ENCODE results near the gene B2M. TPM values are rescaled to one million over a fixed set of nuclear protein-coding genes. Genes with fewer than 3 reads are reported as not detected.
A peak's percentile ranks its signal among the peaks of the same experiment; 100 is the strongest.
"Not testable (repeated sequence)": the region's sequence is repeated elsewhere in the genome, so short reads cannot be mapped to it uniquely, and the experiment has no call there.

The B2M gene
- total RNA-seq, 4 donors from 2014 or later: 2,056 to 2,934 (median 2,402) TPM

- 100% methylated on average over 1 of the region's 1 CpG for WGBS, 2 donors
- Histone ChIP-seq H3K36me3 (no peaks in the 10 kb centered on the region), H3K27me3 (no peaks in the 10 kb centered on the region), H3K4me1 (no peaks in the 10 kb centered on the region), H3K9me3 (peaks cover 0 to 5% (median 0%) of the 10 kb centered on the region in 4 donors), H3K4me3 (no peak overlapping the region), H3K27ac (no peak overlapping the region)
- no peak for DNase-seq (ENCODE audit: low spot score in 2 of 2)
- TF ChIP-seq POLR2A (IDR thresholded peaks at IDR 0.05) (no peak), CTCF (IDR thresholded peaks at IDR 0.05) (no peak), EP300 (IDR thresholded peaks at IDR 0.05) (no peak)
Measured at GRCh38 chr15:44692659-44693058, 18.7 kb upstream of the B2M start.

- DNase-seq (ENCODE audit: low spot score in 2 of 2): no peak
- H3K27me3 ChIP-seq: no peaks in the 10 kb centered on the region
- peaks cover 0 to 4% (median 0%) of the 10 kb centered on the region in 4 donors for H3K9me3 ChIP-seq
- WGBS, 2 donors: 87 to 92% methylated on average over 4 of the region's 4 CpGs
- H3K36me3 ChIP-seq: no peaks in the 10 kb centered on the region
- no peak overlapping the region for H3K4me3 ChIP-seq
- H3K4me1 ChIP-seq: no peaks in the 10 kb centered on the region
- TF ChIP-seq EP300 (IDR thresholded peaks at IDR 0.05) (no peak), POLR2A (IDR thresholded peaks at IDR 0.05) (no peak), CTCF (IDR thresholded peaks at IDR 0.05) (no peak)
- no peak overlapping the region for H3K27ac ChIP-seq
Measured at GRCh38 chr15:44694416-44694815, 16.9 kb upstream of the B2M start.

GRCh38 chr15:44695294-44695693 lies 16.0 kb upstream of the B2M start:
- no peaks in the 10 kb centered on the region for H3K27me3 ChIP-seq
- H3K4me1 ChIP-seq: no peaks in the 10 kb centered on the region
- no peak for TF ChIP-seq EP300 (IDR thresholded peaks at IDR 0.05)
- TF ChIP-seq POLR2A (IDR thresholded peaks at IDR 0.05): no peak
- TF ChIP-seq CTCF (IDR thresholded peaks at IDR 0.05): no peak
- H3K9me3 ChIP-seq: peaks cover 0 to 7% (median 0%) of the 10 kb centered on the region in 4 donors
- H3K4me3 ChIP-seq: no peak overlapping the region
- no peaks in the 10 kb centered on the region for H3K36me3 ChIP-seq
- no peak overlapping the region for H3K27ac ChIP-seq
- DNase-seq (ENCODE audit: low spot score in 2 of 2): no peak
- 57 to 58% methylated on average over 3 of the region's 3 CpGs for WGBS, 2 donors

- Histone ChIP-seq H3K36me3 (no peaks in the 10 kb centered on the region), H3K27ac (no peak overlapping the region), H3K9me3 (peaks cover 0 to 23% (median 0%) of the 10 kb centered on the region in 4 donors), H3K4me1 (no peaks in the 10 kb centered on the region), H3K4me3 (no peak overlapping the region), H3K27me3 (no peaks in the 10 kb centered on the region)
- TF ChIP-seq POLR2A (IDR thresholded peaks at IDR 0.05) (no peak), EP300 (IDR thresholded peaks at IDR 0.05) (no peak), CTCF (IDR thresholded peaks at IDR 0.05) (no peak)
- no peak for DNase-seq (ENCODE audit: low spot score in 2 of 2)
Measured at GRCh38 chr15:44697014-44697413, 14.3 kb upstream of the B2M start.

GRCh38 chr15:44698641-44699040 lies 12.7 kb upstream of the B2M start:
- H3K4me3 ChIP-seq: no peak overlapping the region
- peaks cover 0 to 32% (median 0%) of the 10 kb centered on the region in 4 donors for H3K9me3 ChIP-seq
- H3K27ac ChIP-seq: no peak overlapping the region
- H3K4me1 ChIP-seq: no peaks in the 10 kb centered on the region
- H3K27me3 ChIP-seq: no peaks in the 10 kb centered on the region
- H3K36me3 ChIP-seq: no peaks in the 10 kb centered on the region
- DNase-seq (ENCODE audit: low spot score in 2 of 2): no peak
- WGBS, 2 donors: 84 to 87% methylated on average over 2 of the region's 2 CpGs
- TF ChIP-seq EP300 (IDR thresholded peaks at IDR 0.05): peak in 1 of 2 donors; percentile 14
- no peak for TF ChIP-seq POLR2A (IDR thresholded peaks at IDR 0.05)

GRCh38 chr15:44700676-44701075 lies 10.6 kb upstream of the B2M start:
- not testable (repeated sequence) for H3K4me3 ChIP-seq; H3K4me1 ChIP-seq; H3K27me3 ChIP-seq; H3K27ac ChIP-seq; DNase-seq (ENCODE audit: low spot score in 2 of 2); H3K36me3 ChIP-seq
- peaks cover 0 to 32% (median 0%) of the 10 kb centered on the region in 4 donors for H3K9me3 ChIP-seq
